HG03175 (cell line): ENCODE measurements around the gene AGPS.

Experiments used
- ATAC-seq: cut with Tn5 transposase; IDR thresholded peaks from one replicate; pipeline ENCODE4 v1.9.1; 2021; ENCODE audit warnings: mild to moderate bottlenecking, moderate library complexity; ENCODE audit not compliant: unreplicated experiment

AGPS gene

DNA sequence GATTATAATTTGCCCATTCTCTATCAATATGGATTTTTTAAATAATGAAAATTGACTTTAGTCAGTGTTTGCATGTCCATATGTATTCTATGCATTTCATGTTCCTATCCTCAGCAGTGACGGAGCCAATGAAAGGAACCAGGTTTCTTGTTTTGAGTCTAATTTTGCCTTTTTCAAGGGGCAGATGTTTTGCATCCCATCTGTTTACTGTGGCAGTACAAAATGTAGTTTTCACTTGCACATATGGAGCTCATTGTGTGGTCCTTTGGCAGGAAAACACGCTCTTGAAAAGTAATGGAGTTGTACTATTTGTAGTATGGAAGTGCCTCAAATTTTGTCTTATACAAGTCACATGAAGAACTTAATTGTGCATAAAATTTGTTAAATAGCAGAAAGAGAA, 127.8 kb downstream of the AGPS start:
- ATAC-seq, result no peak

DNA sequence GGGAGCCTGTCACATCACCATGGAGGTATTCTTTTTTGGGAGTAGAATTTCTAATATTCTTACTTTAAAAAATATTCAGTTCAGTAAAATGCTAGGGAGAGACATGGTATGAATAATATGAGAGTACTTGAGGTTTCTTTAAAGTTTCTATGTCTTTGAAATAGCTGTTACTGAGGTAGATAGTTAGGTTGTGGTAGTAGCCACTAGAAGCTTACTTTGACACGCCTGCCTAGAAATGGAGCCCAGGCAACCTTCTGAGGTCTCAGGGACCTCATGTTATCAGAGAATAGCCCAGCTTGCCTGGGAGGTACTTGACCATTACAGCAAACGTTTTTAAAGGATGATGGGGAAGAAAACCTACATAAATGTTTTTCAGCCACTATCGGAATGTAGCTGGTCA, 131.2 kb downstream of the AGPS start:
- no peak for ATAC-seq

GRCh38 chr2:177525351-177525924, 132.9 kb downstream of the AGPS start:
- ATAC-seq, result no peak

- no peak for ATAC-seq
Measured at GRCh38 chr2:177528351-177528933, 135.9 kb downstream of the AGPS start.

DNA sequence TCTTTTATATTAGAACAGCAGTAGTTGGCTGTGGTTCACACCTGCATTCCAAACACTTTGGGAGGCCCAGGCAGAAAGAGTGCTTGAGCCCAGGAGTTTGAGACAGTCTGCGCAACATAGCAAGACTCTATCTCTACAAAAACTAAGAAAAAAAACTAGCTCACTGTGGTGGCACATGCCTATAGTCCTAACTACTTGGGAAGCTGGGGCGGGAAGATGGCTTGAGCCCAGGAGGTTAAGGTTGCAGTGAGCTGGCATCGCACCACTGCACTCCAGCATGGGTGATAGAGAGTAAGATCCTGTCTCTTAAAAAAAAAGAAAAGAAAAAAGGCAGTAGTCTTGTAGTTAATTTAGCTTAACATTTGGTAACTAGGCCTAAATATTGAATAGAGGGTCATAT, 136.6 kb downstream of the AGPS start:
- no peak for ATAC-seq

- ATAC-seq, result no peak
Measured at GRCh38 chr2:177530561-177530960, 138.0 kb downstream of the AGPS start.

GRCh38 chr2:177531706-177532105, 139.1 kb downstream of the AGPS start:
- no peak for ATAC-seq

DNA sequence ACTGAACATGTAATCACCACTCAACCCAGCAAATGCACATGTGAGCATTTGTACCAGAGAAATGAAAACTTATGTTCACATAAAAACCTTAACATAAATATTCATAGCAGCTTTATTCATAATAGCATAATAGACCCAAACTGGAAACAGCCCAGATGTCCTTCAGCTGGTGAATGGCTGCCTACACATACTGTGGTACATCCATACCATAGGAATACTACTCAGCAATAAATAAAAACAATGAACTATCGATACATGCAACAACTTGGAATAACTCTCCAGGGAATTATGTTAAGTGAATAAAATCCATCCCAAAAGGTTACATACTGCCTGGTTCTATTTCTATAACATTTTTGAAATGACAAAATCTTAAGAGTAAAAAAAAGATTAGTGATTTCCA, 140.0 kb downstream of the AGPS start:
- ATAC-seq, result no peak

DNA sequence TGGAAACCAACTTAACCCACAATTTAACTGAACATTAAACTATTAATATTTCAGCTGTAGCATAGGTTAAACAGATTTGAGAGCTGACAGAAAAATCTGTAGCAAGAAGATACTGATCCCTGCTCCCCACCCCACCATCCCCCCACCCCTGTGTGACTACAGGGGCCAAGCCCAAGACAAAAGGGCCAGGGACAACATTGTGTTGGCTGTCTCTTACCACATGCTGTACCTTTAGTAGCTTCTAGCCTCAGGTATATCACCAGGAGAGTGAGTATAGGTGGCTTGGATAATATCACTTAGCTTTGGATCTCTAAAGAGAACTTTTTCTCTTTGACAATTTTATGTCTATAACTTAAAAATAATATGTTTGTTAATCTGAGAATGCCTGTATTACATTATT, 140.7 kb downstream of the AGPS start:
- ATAC-seq, result no peak

GRCh38 chr2:177535000-177535399, 142.4 kb downstream of the AGPS start:
- ATAC-seq, result no peak

- no peak for ATAC-seq
Measured at GRCh38 chr2:177535958-177536504, 143.5 kb downstream of the AGPS start.

GRCh38 chr2:177537213-177537612, 144.6 kb downstream of the AGPS start:
- no peak for ATAC-seq

GRCh38 chr2:177537636-177538035, 145.1 kb downstream of the AGPS start:
- no peak for ATAC-seq

- no peak for ATAC-seq
Measured at GRCh38 chr2:177538323-177538722, 145.8 kb downstream of the AGPS start.

DNA sequence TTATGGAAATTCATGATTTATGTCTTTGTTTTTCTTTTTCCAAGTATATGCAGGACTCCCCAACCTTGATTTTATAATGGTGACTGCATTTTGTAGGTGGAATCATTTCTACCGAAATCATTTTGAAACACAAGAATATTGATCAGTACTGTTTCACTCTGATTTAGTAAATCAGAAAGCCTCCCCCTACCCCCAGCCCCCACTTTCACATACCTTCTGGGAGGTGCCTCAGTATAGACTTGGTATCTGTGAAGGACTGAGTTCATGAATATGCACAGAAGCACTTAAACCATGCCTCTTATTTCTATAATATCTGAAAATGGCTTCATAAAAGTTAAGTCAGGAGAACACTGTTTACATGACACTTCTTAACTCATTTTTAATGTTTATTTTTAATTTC, 147.7 kb downstream of the AGPS start:
- no peak for ATAC-seq

- no peak for ATAC-seq
Measured at GRCh38 chr2:177541258-177541991, 148.9 kb downstream of the AGPS start.

DNA sequence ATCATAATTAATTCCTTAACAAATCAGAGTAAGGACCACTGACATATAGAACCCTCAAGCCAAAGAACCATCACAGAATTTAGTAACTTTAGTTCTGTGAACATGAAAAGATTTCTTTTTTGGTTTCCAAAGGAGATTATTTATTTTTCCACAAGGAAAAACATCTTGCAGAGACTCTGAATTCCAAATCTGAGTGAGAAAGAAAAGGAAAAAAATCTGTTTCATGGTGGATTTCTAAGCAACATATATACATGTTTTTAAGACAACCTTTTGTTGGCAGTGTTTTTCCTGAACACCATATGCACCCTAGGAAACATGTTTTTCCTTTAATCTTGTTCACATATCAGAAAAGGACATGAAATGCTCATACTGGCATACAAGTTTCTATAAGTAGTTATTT, 149.8 kb downstream of the AGPS start:
- no peak for ATAC-seq

- ATAC-seq, result no peak
Measured at GRCh38 chr2:177543007-177543760, 150.6 kb downstream of the AGPS start.

GRCh38 chr2:177545143-177545542, 152.6 kb downstream of the AGPS start:
- no peak for ATAC-seq

DNA sequence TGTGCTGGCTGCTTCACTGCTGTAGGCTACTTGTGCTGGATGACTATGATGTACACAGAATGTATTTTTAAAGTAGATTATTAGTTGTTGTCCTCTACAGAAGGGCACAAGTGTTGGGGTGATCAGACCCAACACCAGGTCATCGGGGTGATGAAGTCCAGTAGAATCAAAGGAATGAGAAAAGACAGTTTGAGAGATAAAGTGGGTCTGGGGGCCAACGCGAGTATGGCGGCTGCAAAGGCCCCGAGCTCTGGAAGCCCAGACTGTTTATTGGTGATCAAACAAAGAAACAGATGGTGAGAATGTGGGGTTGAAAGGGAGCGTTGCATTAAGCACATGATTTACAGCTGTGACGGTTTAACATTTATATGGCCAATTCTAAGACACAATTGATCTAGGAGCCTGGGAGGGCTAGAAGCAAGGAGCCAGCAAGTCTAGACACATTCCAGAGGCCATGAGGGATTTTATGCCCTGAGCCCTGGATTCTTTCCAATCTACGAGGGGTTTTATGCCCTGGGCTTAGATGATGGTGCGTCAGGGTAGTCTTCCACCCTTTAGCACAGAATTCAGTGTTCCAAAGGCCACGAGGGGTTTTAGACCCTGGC, 153.5 kb downstream of the AGPS start:
- no peak for ATAC-seq

- ATAC-seq, result peak; percentile 93
Measured at GRCh38 chr2:177547122-177547521, 154.5 kb downstream of the AGPS start.
